ENCODE results near the gene LRP6. TPM values are rescaled to one million over a fixed set of nuclear protein-coding genes. Genes with fewer than 3 reads are reported as not detected.

The LRP6 gene
- total and polyA plus RNA-seq, 2 experiments from 2014 or later: 29.1 to 73.8 TPM

DNA sequence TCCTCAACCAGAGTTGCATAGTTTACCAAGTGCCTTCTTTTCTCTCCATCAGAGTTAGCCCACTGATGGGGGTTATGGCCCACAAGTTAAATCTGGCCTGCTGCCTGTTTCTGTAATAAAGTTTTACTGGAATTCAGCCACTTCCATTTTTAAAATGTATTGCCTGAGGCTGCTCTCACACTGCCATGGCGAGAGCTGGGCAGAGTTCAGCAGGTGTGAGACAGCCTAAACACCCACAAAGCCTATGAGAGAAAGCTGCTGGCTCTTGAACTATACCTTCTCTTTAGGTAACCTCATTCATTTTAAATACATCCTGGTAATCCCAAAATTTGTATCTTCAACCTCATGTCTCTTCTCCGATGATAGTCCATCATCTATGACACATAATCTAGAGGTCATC, 110.0 kb downstream of the LRP6 start:
- peaks cover 23% of the 10 kb centered on the region; the same call in 1 of the 2 replicates for H3K36me3 ChIP-seq (ENCODE audit: insufficient read depth)
- H3K4me2 ChIP-seq: no peak overlapping the region
- H2AFZ ChIP-seq: no peak overlapping the region
- H3K9me2 ChIP-seq (ENCODE audit: insufficient read depth): no peaks in the 10 kb centered on the region
- no peak overlapping the region for H3K27ac ChIP-seq (ENCODE audit: low read depth)
- Mint-ChIP-seq H3K4me1 (no peaks in the 10 kb centered on the region), H3K4me3 (no peak overlapping the region), H3K9me3 (no peaks in the 10 kb centered on the region), H3K27me3 (ENCODE audit: insufficient read depth, low read depth, poor library complexity) (no peaks in the 10 kb centered on the region), H3K36me3 (ENCODE audit: low read depth) (peaks cover 34% of the 10 kb centered on the region), H3K27ac (no peak overlapping the region)
- H3K79me2 ChIP-seq (replicated peaks; ENCODE audit: insufficient read depth): peaks cover 11% of the 10 kb centered on the region; the same call in 1 of the 2 replicates
- no peak for TF ChIP-seq CREB1 (CRISPR knock-in tag; IDR thresholded peaks at IDR 0.05; ENCODE audit: low read depth)
- TF ChIP-seq ZNF114 (CRISPR knock-in tag; IDR thresholded peaks at IDR 0.05): no peak
- no peak for TF ChIP-seq ZNF331 (CRISPR knock-in tag; IDR thresholded peaks at IDR 0.05; ENCODE audit: low read depth)
- TF ChIP-seq, protein P1, sequence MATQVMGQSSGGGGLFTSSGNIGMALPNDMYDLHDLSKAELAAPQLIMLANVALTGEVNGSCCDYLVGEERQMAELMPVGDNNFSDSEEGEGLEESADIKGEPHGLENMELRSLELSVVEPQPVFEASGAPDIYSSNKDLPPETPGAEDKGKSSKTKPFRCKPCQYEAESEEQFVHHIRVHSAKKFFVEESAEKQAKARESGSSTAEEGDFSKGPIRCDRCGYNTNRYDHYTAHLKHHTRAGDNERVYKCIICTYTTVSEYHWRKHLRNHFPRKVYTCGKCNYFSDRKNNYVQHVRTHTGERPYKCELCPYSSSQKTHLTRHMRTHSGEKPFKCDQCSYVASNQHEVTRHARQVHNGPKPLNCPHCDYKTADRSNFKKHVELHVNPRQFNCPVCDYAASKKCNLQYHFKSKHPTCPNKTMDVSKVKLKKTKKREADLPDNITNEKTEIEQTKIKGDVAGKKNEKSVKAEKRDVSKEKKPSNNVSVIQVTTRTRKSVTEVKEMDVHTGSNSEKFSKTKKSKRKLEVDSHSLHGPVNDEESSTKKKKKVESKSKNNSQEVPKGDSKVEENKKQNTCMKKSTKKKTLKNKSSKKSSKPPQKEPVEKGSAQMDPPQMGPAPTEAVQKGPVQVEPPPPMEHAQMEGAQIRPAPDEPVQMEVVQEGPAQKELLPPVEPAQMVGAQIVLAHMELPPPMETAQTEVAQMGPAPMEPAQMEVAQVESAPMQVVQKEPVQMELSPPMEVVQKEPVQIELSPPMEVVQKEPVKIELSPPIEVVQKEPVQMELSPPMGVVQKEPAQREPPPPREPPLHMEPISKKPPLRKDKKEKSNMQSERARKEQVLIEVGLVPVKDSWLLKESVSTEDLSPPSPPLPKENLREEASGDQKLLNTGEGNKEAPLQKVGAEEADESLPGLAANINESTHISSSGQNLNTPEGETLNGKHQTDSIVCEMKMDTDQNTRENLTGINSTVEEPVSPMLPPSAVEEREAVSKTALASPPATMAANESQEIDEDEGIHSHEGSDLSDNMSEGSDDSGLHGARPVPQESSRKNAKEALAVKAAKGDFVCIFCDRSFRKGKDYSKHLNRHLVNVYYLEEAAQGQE (IDR thresholded peaks at IDR 0.05; ENCODE audit: unreplicated experiment): no peak
- TF ChIP-seq EZH2 (IDR thresholded peaks at IDR 0.05; ENCODE audit: low read depth, unreplicated experiment): no peak
- TF ChIP-seq JUNB (IDR thresholded peaks at IDR 0.05; ENCODE audit: unreplicated experiment): no peak
- no peak for TF ChIP-seq STAT1 (IDR thresholded peaks at IDR 0.05; ENCODE audit: unreplicated experiment)
- TF ChIP-seq, protein P2, sequence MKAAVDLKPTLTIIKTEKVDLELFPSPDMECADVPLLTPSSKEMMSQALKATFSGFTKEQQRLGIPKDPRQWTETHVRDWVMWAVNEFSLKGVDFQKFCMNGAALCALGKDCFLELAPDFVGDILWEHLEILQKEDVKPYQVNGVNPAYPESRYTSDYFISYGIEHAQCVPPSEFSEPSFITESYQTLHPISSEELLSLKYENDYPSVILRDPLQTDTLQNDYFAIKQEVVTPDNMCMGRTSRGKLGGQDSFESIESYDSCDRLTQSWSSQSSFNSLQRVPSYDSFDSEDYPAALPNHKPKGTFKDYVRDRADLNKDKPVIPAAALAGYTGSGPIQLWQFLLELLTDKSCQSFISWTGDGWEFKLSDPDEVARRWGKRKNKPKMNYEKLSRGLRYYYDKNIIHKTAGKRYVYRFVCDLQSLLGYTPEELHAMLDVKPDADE (IDR thresholded peaks at IDR 0.05): no peak
- TF ChIP-seq EZH2phosphoT487 (IDR thresholded peaks at IDR 0.05; ENCODE audit: unreplicated experiment): no peak
- TF ChIP-seq, protein P3, sequence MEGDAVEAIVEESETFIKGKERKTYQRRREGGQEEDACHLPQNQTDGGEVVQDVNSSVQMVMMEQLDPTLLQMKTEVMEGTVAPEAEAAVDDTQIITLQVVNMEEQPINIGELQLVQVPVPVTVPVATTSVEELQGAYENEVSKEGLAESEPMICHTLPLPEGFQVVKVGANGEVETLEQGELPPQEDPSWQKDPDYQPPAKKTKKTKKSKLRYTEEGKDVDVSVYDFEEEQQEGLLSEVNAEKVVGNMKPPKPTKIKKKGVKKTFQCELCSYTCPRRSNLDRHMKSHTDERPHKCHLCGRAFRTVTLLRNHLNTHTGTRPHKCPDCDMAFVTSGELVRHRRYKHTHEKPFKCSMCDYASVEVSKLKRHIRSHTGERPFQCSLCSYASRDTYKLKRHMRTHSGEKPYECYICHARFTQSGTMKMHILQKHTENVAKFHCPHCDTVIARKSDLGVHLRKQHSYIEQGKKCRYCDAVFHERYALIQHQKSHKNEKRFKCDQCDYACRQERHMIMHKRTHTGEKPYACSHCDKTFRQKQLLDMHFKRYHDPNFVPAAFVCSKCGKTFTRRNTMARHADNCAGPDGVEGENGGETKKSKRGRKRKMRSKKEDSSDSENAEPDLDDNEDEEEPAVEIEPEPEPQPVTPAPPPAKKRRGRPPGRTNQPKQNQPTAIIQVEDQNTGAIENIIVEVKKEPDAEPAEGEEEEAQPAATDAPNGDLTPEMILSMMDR (conservative IDR thresholded peaks at IDR 0.05; ENCODE audit: low read depth in 2 of 2): no peak
- no peak for TF ChIP-seq NANOG (IDR thresholded peaks at IDR 0.05; ENCODE audit: borderline replicate concordance)
- no peak for TF ChIP-seq POLR2AphosphoS5 (IDR thresholded peaks at IDR 0.05; ENCODE audit: low read depth)
- TF ChIP-seq, protein P4, sequence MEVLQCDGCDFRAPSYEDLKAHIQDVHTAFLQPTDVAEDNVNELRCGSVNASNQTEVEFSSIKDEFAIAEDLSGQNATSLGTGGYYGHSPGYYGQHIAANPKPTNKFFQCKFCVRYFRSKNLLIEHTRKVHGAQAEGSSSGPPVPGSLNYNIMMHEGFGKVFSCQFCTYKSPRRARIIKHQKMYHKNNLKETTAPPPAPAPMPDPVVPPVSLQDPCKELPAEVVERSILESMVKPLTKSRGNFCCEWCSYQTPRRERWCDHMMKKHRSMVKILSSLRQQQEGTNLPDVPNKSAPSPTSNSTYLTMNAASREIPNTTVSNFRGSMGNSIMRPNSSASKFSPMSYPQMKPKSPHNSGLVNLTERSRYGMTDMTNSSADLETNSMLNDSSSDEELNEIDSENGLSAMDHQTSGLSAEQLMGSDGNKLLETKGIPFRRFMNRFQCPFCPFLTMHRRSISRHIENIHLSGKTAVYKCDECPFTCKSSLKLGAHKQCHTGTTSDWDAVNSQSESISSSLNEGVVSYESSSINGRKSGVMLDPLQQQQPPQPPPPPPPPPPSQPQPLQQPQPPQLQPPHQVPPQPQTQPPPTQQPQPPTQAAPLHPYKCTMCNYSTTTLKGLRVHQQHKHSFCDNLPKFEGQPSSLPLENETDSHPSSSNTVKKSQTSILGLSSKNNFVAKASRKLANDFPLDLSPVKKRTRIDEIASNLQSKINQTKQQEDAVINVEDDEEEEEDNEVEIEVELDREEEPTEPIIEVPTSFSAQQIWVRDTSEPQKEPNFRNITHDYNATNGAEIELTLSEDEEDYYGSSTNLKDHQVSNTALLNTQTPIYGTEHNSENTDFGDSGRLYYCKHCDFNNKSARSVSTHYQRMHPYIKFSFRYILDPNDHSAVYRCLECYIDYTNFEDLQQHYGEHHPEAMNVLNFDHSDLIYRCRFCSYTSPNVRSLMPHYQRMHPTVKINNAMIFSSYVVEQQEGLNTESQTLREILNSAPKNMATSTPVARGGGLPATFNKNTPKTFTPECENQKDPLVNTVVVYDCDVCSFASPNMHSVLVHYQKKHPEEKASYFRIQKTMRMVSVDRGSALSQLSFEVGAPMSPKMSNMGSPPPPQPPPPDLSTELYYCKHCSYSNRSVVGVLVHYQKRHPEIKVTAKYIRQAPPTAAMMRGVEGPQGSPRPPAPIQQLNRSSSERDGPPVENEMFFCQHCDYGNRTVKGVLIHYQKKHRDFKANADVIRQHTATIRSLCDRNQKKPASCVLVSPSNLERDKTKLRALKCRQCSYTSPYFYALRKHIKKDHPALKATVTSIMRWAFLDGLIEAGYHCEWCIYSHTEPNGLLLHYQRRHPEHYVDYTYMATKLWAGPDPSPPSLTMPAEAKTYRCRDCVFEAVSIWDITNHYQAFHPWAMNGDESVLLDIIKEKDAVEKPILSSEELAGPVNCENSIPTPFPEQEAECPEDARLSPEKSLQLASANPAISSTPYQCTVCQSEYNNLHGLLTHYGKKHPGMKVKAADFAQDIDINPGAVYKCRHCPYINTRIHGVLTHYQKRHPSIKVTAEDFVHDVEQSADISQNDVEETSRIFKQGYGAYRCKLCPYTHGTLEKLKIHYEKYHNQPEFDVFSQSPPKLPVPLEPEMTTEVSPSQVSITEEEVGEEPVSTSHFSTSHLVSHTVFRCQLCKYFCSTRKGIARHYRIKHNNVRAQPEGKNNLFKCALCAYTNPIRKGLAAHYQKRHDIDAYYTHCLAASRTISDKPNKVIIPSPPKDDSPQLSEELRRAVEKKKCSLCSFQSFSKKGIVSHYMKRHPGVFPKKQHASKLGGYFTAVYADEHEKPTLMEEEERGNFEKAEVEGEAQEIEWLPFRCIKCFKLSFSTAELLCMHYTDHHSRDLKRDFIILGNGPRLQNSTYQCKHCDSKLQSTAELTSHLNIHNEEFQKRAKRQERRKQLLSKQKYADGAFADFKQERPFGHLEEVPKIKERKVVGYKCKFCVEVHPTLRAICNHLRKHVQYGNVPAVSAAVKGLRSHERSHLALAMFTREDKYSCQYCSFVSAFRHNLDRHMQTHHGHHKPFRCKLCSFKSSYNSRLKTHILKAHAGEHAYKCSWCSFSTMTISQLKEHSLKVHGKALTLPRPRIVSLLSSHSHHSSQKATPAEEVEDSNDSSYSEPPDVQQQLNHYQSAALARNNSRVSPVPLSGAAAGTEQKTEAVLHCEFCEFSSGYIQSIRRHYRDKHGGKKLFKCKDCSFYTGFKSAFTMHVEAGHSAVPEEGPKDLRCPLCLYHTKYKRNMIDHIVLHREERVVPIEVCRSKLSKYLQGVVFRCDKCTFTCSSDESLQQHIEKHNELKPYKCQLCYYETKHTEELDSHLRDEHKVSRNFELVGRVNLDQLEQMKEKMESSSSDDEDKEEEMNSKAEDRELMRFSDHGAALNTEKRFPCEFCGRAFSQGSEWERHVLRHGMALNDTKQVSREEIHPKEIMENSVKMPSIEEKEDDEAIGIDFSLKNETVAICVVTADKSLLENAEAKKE (CRISPR knock-in tag; IDR thresholded peaks at IDR 0.05): no peak
- no peaks in the 10 kb centered on the region for H3K4me1 ChIP-seq (ENCODE audit: insufficient read depth)
- no peak overlapping the region for H3K4me3 ChIP-seq
- no peaks in the 10 kb centered on the region for H3K27me3 ChIP-seq (ENCODE audit: insufficient read depth)
- peaks cover 8% of the 10 kb centered on the region; the same call in 1 of the 2 replicates for H4K20me1 ChIP-seq (replicated peaks; ENCODE audit: insufficient read depth)
- H3F3A ChIP-seq (replicated peaks; ENCODE audit: low read depth): 0 out of 2 replicates have a peak, but pooled peaks cover 2% of the 10 kb centered on the region
- ATAC-seq (no peak), DNase-seq (ENCODE audit: low spot score) (no peak)
